Neural cell (in vitro differentiated cells): Measurements from ENCODE around the gene METRN.

Experiments
- EZH2 ChIP-seq: fragments of 200-600, 300-800 bp; shearing (Covaris generic), sonication (generic); IDR thresholded peaks from 2 replicates; pipeline ENCODE4 v1.6.1; 2014; ENCODE audit warnings: antibody characterized with exemption, low read length, borderline replicate concordance, mild to moderate bottlenecking; ENCODE audit not compliant: insufficient read depth, poor library complexity, severe bottlenecking
- POLR2AphosphoS5 ChIP-seq: IDR thresholded peaks from 2 replicates; pipeline ENCODE4 v1.6.1; 2012
- RAD21 ChIP-seq: fragments of 450-650 bp; conservative IDR thresholded peaks from 2 replicates; pipeline ENCODE4 v1.6.1; 2014; ENCODE audit warnings: antibody characterized with exemption, mild to moderate bottlenecking, moderate library complexity
- SMC3 ChIP-seq: fragments of 450-650 bp; conservative IDR thresholded peaks from 2 replicates; pipeline ENCODE4 v1.6.1; 2014; ENCODE audit warnings: antibody characterized with exemption, mild to moderate bottlenecking, moderate library complexity; ENCODE audit not compliant: poor library complexity
- TAF1 ChIP-seq: IDR thresholded peaks from 2 replicates; pipeline ENCODE4 v1.6.1; 2012; ENCODE audit warnings: low read depth
- TF ChIP-seq, protein P1 (sequence below): fragments of 450-650 bp; IDR thresholded peaks from 2 replicates; pipeline ENCODE4 v1.5.1; 2014; ENCODE audit warnings: antibody characterized with exemption, mild to moderate bottlenecking, moderate library complexity; ENCODE audit not compliant: poor library complexity, severe bottlenecking

DNA sequence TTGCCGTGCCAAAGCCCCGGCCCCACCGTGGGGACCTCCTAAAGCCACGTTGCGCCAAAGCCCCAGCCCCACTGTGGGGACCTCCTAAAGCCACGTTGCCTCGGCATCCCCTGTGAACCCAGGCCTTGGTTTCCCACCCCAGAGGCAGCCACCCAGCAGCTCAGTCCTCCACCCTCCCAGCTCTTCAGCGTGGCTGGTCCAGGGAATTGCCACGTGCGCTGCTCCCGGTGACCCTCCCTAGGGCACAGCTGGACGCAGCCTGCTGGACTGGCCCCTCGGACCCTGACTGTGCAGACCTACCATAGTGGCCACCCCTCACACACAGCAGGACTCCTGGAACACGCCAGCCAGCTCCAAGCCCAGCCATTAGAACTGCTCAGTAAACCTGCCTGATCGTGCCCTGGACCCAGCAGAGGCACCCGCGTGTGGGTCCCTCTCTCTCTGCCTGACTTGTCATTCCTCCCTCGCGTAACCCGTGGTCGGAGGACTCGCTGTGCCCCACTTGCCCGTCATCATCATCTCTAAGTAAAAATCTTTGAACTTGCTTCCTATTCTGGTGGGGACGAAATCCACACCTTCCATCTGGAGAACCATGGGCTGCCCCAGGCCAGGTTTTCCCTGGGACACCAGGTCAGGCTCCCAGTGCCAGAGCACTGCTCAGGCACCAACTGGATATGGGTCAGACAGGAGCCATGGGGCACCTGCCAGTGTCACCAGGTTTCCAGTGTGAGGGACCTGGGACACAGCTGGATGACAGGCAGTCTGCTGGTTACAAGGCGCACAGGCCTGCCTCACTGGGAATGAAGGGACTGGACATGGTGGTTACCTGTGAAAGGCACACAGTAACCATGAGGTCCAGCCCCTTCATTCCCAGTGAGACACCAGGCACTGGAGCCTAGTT is 20.3 kb downstream of the METRN start:
- TF ChIP-seq, protein P1, sequence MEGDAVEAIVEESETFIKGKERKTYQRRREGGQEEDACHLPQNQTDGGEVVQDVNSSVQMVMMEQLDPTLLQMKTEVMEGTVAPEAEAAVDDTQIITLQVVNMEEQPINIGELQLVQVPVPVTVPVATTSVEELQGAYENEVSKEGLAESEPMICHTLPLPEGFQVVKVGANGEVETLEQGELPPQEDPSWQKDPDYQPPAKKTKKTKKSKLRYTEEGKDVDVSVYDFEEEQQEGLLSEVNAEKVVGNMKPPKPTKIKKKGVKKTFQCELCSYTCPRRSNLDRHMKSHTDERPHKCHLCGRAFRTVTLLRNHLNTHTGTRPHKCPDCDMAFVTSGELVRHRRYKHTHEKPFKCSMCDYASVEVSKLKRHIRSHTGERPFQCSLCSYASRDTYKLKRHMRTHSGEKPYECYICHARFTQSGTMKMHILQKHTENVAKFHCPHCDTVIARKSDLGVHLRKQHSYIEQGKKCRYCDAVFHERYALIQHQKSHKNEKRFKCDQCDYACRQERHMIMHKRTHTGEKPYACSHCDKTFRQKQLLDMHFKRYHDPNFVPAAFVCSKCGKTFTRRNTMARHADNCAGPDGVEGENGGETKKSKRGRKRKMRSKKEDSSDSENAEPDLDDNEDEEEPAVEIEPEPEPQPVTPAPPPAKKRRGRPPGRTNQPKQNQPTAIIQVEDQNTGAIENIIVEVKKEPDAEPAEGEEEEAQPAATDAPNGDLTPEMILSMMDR: no peak
- TF ChIP-seq SMC3: no peak
- TF ChIP-seq RAD21: no peak
- no peak for TF ChIP-seq POLR2AphosphoS5
- TF ChIP-seq TAF1: no peak
- TF ChIP-seq EZH2: no peak
